ENCODE results near the gene RAB24.
"Not testable (repeated sequence)": the region's sequence is repeated elsewhere in the genome, so short reads cannot be mapped to it uniquely, and the experiment has no call there.

The RAB24 gene

DNA sequence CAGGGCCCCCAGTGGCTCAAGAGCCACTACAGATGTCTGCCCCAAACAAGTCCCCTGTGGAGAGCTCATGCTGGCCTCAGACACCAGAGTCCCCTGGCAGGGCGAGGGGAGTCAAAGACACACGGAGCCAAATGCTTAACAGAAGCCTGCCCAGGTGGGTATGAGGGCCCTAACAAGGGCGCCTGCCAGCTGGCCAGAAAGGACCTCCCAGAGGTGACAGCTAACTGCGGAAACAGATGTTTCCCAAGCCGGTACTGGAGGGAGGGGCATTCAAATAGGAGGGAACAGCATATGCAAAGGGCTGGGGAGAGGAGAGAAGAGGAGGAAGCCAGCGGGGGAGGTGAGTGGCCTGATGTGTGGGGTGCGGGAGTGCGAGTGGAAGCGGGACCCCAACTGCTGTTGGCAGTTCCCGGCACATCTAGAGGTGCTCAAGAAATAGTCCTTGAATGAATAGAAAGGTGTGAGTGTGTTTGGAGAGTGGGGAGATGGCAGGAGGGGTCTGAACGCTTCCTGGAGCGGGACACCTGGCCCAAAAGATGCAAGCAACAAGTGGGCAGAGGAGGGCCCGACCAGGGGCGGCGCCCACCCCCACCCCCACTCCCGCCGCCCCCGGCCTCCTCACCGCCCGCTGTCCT lies 7.4 kb upstream of the RAB24 start:
- no peak for DNase-seq

DNA sequence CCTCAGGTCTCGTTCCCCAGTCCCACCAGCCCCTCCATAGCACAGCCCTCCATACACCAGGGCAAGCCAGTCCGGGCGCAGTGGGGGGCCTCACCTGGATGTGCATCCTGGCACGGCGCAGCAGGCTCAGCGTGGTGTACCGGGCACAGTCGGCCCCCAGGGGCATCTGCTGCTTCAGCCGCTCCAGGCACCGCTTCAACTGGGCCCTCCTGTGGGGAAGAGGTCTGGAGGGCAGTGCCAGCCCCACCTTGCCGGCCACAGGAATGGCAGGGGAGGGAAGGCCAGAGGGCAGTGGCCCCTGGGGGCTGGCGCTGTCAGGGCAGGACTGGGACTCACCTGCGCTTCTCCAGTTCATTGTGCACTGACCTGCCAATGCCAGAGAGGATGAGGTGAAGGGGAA lies 6.8 kb upstream of the RAB24 start:
- DNase-seq = no peak

DNA sequence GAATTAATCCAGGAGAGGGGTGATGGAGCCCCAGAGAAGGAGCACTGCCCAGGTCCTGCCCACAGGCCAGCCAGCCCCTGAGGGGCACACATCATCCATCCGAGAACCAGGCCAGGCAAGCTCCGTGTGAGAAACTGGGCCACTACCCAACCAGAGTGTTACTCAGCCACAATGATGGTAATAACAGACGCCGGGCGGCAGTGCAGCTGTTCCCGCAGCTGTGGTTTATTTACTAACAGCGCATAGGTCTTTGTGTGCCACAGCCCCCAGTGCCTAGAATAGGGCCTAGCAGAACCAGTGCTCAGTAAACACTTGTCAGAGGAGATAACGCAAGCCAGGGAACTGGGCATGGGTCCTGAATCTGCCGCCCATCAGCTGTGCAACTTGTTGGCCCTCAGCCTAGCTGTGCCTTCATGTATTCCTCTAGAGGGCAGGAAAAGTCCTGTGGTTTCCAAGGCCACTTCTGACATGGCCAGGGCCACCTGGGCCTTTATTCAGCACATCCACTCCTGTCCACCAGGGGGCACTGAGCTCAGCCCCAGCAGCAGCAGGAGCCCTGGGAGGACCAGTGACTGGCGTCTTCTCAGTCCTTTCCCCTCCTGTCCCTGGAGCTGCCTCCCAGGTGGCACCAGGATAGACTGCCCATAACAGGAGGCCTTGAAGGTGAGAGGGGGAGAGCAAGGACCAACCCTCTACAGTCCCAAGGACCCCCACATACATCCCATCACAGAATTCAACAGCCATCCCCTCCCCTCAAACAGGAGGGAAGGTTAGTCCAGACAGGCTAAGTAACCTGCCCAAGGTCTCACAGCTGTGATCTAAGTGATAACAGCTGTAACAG lies 6.1 kb upstream of the RAB24 start:
- DNase-seq = peak; percentile 20

- no peak for DNase-seq
These were observed 5.2 kb upstream of the RAB24 start for GRCh38 chr5:177308740-177309139.

DNA sequence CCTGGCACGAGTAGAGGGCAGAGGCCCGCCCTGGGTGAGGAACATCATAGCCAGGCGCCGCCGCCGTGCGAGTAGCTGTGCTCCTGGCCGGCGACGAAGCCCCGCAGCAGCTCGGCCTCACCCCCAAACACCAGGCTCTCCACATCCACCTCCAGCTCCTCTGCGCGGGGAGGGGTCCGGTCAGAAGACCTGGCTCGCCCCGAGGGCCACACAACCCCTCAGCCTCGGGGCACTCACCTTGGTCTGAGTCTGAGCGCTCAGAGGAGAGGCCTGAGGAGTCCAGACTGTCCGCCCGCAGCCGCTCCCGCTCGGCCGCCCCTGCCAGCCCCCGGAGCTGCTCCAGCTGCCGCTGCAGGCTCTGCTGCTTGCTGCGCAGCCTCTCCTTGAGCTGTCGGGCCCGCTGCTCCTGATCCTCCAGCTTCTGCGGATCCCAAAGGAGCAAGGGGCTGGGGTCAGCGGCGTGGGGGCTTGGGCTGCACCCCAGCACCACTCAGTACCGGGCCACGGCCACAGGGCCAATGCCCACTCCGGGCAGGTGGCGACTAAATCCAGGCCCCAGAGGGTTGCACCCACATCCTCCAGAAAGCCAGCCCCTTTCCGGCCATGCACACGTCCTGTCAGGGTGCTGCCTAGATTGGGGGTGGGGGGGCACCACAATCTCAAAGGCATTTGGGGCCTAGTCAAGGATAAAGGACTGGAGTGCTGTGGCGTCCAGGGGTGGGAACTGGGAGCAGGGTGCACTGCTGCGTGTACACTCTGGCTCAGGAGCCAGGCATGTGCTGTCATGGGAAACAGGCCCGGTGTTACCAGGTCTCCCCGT lies 4.2 kb upstream of the RAB24 start:
- DNase-seq = no peak

GRCh38 chr5:177306674-177307543 lies 3.4 kb upstream of the RAB24 start:
- DNase-seq = no peak

DNA sequence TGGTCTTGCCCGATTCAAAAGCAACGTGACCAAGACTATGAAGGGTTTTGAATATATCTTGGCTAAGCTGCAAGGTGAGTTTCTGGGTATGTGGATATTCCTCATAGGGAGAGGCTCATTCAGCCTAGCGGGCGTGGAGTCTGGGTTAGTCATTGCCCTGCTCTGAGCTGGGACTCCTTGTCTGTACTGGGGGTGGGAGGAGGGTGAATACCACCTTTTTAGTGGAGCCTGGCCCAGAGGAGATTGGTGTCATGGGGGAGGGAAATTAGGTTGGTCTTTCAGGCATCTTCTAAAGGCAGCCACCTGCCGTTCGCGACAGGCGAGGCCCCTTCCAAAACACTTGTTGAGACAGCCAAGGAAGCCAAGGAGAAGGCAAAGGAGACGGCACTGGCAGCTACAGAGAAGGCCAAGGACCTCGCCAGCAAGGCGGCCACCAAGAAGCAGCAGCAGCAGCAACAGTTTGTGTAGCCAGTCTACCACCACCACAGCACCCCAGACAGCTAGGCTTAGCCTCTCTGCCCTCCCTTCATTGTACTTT lies 2.7 kb upstream of the RAB24 start:
- not testable (repeated sequence) for DNase-seq

GRCh38 chr5:177304392-177305119 lies 1.0 kb upstream of the RAB24 start:
- no peak for DNase-seq

- no peak for DNase-seq
These were observed 439 bp upstream of the RAB24 start for GRCh38 chr5:177303925-177304391.

DNA sequence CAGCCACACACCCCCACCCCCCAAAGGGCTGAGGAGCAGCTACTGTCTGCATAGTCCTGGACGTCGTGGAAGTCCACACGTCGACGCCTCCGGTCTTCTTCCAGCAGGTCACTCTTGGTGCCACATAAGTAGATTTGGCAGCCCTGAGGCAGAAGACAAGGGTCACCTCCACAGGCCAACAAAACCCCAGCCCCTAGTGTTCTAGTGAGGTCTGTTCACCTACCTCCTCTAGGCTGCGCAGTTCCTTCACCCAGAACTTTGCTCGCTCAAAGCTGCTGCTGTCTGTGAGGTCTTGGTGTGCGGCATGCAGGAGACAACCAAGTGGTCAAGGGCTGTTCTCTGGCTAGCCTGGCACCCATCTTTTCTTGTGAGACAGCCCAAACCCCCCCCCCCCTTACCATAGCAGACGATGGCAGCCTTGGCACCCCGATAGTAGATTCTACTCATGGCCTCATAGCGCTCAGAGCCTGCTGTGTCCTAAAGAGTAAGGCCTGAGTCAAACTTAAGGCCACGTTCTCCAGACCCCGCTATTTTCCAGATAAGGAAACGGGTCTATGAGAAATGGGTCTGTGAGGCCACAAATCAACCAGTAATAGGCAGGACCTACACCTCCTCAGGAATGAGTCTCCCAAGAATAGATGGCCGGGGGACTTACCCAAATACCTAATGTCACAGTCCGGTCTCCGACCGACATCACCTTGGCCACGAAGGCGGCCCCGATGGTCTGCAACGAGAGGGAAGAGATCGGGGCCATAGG lies 987 bp downstream of the RAB24 start:
- DNase-seq = no peak

GRCh38 chr5:177301503-177302165 lies 1.9 kb downstream of the RAB24 start:
- no peak for DNase-seq

- no peak for DNase-seq
These were observed 2.6 kb downstream of the RAB24 start for GRCh38 chr5:177300951-177301350.

DNA sequence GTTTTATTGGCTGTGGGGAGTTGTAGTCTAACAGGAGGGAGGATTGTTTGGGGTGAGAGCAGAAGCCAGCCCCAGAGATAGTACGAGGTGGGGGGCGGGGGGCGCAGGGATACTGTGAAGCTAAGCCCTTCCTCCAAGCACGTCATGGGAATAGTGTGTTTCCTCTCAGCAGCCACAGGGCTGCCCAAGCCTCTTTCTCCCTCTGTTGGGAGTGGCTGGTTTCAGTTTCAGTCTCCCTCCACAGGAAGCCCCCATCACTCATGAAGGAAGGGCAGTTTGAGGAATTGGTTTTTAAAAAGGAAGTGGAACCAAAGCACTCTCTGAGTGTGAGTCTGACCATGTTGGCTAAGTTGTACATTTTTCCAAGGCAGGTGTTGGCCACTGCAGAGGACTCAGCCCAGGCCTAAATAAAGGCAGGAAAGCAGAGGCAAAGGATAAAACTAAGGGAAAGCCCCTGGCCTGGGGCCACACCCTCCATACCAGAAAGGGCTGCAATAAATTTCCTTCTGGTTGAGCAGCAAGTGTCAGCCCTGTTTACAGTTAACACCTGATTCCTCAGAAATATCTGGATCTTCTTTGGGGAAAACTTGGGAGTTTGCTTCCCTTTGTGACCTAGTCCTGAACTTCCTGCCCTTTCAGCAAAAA lies 3.2 kb downstream of the RAB24 start:
- DNase-seq = no peak

GRCh38 chr5:177299697-177300096 lies 3.8 kb downstream of the RAB24 start:
- no peak for DNase-seq

DNA sequence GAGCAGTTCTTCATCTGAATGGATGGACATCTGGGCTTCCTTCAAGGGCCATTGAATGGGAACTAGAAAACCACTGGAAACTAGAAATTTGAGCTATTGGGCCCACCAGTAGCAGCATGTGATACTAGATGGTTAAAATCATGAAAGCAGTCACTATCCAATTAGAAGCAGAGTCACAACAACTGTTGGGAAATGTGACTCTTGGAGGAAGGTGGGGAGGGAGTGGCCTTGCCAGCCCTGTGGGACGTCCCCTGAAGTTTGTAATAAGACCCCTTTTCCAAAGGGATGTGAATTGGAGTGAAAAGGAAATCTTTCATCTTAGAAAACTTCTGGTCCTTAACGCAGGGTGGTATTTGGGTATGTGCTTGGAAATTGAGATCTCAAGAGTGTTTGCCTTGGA lies 5.6 kb downstream of the RAB24 start:
- DNase-seq = no peak

DNA sequence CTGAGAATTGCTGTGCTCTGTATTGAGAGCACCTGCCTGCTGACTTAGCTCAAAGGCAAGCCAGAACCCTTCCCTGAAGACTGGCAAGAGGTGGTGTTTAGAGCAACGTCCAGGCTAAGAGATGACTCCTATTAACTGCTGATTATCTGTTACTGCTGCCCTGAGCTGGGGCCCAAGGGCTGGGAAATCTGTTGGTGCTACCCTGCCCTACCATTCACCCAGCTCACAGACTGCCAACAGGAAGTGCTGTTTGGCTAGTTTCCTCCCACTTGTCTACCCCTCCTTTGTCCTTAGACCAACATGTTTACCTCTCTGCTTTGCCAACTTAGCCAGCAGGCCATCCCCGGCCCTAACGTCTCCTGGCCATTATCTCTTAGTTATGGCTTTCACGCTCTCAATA lies 6.9 kb downstream of the RAB24 start:
- no peak for DNase-seq

GRCh38 chr5:177295924-177296323 lies 7.6 kb downstream of the RAB24 start:
- DNase-seq = no peak

DNA sequence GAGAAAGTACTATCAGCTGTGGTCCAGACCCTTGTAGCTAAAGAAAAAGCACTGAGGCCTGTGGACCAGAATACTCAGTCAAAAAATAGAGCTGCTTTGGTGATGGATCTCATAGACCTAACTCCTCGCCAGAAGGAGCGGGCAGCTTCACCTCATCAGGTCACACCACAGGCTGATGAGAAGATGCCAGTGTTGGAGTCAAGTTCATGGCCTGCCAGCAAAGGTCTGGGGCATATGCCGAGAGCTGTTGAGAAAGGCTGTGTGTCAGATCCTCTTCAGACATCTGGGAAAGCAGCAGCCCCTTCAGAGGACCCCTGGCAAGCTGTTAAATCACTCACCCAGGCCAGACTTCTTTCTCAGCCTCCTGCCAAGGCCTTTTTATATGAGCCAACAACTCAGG lies 8.9 kb downstream of the RAB24 start:
- DNase-seq = no peak

DNA sequence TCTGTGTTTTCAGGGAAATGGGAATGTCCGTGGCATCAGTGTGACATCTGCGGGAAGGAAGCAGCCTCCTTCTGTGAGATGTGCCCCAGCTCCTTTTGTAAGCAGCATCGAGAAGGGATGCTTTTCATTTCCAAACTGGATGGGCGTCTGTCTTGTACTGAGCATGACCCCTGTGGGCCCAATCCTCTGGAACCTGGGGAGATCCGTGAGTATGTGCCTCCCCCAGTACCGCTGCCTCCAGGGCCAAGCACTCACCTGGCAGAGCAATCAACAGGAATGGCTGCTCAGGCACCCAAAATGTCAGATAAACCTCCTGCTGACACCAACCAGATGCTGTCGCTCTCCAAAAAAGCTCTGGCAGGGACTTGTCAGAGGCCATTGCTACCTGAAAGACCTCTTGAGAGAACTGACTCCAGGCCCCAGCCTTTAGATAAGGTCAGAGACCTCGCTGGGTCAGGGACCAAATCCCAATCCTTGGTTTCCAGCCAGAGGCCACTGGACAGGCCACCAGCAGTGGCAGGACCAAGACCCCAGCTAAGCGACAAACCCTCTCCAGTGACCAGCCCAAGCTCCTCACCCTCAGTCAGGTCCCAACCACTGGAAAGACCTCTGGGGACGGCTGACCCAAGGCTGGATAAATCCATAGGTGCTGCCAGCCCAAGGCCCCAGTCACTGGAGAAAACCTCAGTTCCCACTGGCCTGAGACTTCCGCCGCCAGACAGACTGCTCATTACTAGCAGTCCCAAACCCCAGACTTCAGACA lies 9.5 kb downstream of the RAB24 start:
- no peak for DNase-seq

All from NCI-H1694 treated with DMSO at 0.1 percent for 48 hours (cell line).